ENCODE results near the gene SMTN. TPM values are rescaled to one million over a fixed set of nuclear protein-coding genes. Genes with fewer than 3 reads are reported as not detected.
A peak's percentile ranks its signal among the peaks of the same experiment; 100 is the strongest.
"Not testable (repeated sequence)": the region's sequence is repeated elsewhere in the genome, so short reads cannot be mapped to it uniquely, and the experiment has no call there.

The SMTN gene
- total RNA-seq, 1 donor from 2014 or later, result 20.9 TPM

GRCh38 chr22:31102441-31103081 is 21.4 kb downstream of the SMTN start:
- DNase-seq (ENCODE audit: low spot score) (no peak), ATAC-seq (no peak)

GRCh38 chr22:31103111-31103510 is 22.0 kb downstream of the SMTN start:
- ATAC-seq (no peak), DNase-seq (ENCODE audit: low spot score) (no peak)

- no peak for ATAC-seq
- no peak for DNase-seq (ENCODE audit: low spot score)
These were observed 23.0 kb downstream of the SMTN start for GRCh38 chr22:31103899-31104694.

- DNase-seq (ENCODE audit: low spot score), result no peak
- no peak for ATAC-seq
These were observed 23.8 kb downstream of the SMTN start for GRCh38 chr22:31104869-31105268.

- ATAC-seq (no peak), DNase-seq (ENCODE audit: low spot score) (no peak)
These were observed 24.3 kb downstream of the SMTN start for GRCh38 chr22:31105282-31105929.

GRCh38 chr22:31106001-31106571 is 25.0 kb downstream of the SMTN start:
- ATAC-seq (no peak), DNase-seq (ENCODE audit: low spot score) (no peak)

- no peak for DNase-seq (ENCODE audit: low spot score)
- no peak for ATAC-seq
These were observed 25.6 kb downstream of the SMTN start for GRCh38 chr22:31106731-31107177.

- ATAC-seq, result peak; percentile 96
These were observed 26.2 kb downstream of the SMTN start, which contains the start of gene SELENOM for GRCh38 chr22:31107178-31107893. SELENOM (minus strand) TSS chr22:31107568; CDS start chr22:31107505, 63 bp downstream.

GRCh38 chr22:31107894-31108218 is 26.7 kb downstream of the SMTN start:
- ATAC-seq (peak; percentile 8), DNase-seq (ENCODE audit: low spot score) (no peak)

More at GRCh38 chr22:31107178-31107893, 26.2 kb downstream of the SMTN start, which contains the start of gene SELENOM:
- peak; percentile 95 for DNase-seq (ENCODE audit: low spot score)

GRCh38 chr22:31112547-31113091 is 31.5 kb downstream of the SMTN start:
- not testable (repeated sequence) for ATAC-seq; DNase-seq (ENCODE audit: low spot score)

GRCh38 chr22:31118046-31118820 is 37.1 kb downstream of the SMTN start:
- DNase-seq (ENCODE audit: low spot score), result no peak
- peak; percentile 16 for ATAC-seq

GRCh38 chr22:31119026-31119717 is 38.1 kb downstream of the SMTN start:
- DNase-seq (ENCODE audit: low spot score) (no peak), ATAC-seq (no peak)

GRCh38 chr22:31120230-31120629 is 39.1 kb downstream of the SMTN start:
- DNase-seq (ENCODE audit: low spot score), result no peak
- no peak for ATAC-seq

GRCh38 chr22:31120642-31121041 is 39.5 kb downstream of the SMTN start:
- DNase-seq (ENCODE audit: low spot score), result no peak
- ATAC-seq, result no peak

GRCh38 chr22:31121403-31121802 is 40.3 kb downstream of the SMTN start:
- ATAC-seq (no peak), DNase-seq (ENCODE audit: low spot score) (no peak)

GRCh38 chr22:31122196-31122531 is 41.0 kb downstream of the SMTN start:
- DNase-seq (ENCODE audit: low spot score) (no peak), ATAC-seq (peak; percentile 13)

GRCh38 chr22:31122532-31123291 is 41.6 kb downstream of the SMTN start, which contains the start of gene INPP5J:
INPP5J (plus strand) TSS chr22:31122966; CDS start chr22:31123015, 49 bp downstream.
- ATAC-seq (peak; percentile 81), DNase-seq (ENCODE audit: low spot score) (no peak)

GRCh38 chr22:31123292-31123602 is 42.1 kb downstream of the SMTN start:
- no peak for DNase-seq (ENCODE audit: low spot score)
- no peak for ATAC-seq
